H1 (cell line): Measurements from ENCODE around the gene N4BP3. TPM values are rescaled to one million over a fixed set of nuclear protein-coding genes. Genes with fewer than 3 reads are reported as not detected.

Source experiments
- FOSL1 ChIP-seq: IDR thresholded peaks from 2 replicates; pipeline ENCODE4 v1.6.1; 2011; ENCODE audit warnings: mild to moderate bottlenecking, low read depth, low read length, moderate library complexity; ENCODE audit not compliant: insufficient read depth
- GABPA ChIP-seq: IDR thresholded peaks from 2 replicates; pipeline ENCODE4 v1.6.1; 2011; ENCODE audit warnings: mild to moderate bottlenecking, low read length, moderate library complexity, borderline replicate concordance; ENCODE audit not compliant: insufficient read depth
- GTF2F1 ChIP-seq: IDR thresholded peaks from 2 replicates; pipeline ENCODE4 v1.6.1; 2012; ENCODE audit warnings: low read depth, low read length, improper control_type of control experiment, borderline replicate concordance
- MAFK ChIP-seq: IDR thresholded peaks from 2 replicates; pipeline ENCODE4 v1.6.1; 2012; ENCODE audit warnings: low read depth, mild to moderate bottlenecking, improper control_type of control experiment, low read length
- SUZ12 ChIP-seq: fragments of 200-600 bp; sonication (generic); IDR thresholded peaks from 2 replicates; pipeline ENCODE4 v1.6.1; 2012; ENCODE audit warnings: mild to moderate bottlenecking, inconsistent platforms, low read length, moderate library complexity, mixed read lengths
- TAF1 ChIP-seq: IDR thresholded peaks from 2 replicates; pipeline ENCODE4 v1.6.1; 2011; ENCODE audit warnings: mild to moderate bottlenecking, low read depth, low read length
- USF2 ChIP-seq: IDR thresholded peaks from 2 replicates; pipeline ENCODE4 v1.6.1; 2011; ENCODE audit warnings: low read length, improper control_type of control experiment
- polyA plus RNA-seq, 7 experiments: library from polyadenylated mRNA; depleted of rRNA in 3 of 7; stranded (reverse) in 5 of 7; unstranded in 2 of 7; fragments of >200 nt in 5 of 7; fragments of 200-250 nt in 2 of 7; gene quantifications; 1 replicate in 5 of 7; 2 replicates in 1 of 7; 4 replicates in 1 of 7; pipeline versions ENCODE4 v1.2.1 to v1.2.3, GENCODE V29; 2011 to 2013; ENCODE audit warnings: missing spikeins in 2 of 7, mixed read lengths in 2 of 7
- total RNA-seq: library from RNA; stranded (reverse); fragmentation: NEBNext Ultra II Directional; extraction: Animal tissue kit (Norgen Biotek cat#: 25700); gene quantifications from 2 replicates; pipeline ENCODE4 v1.2.1, GENCODE V29; 2021

Gene N4BP3
- total and polyA plus RNA-seq, 2 of the 8 experiments (the other 6 are each of a cell fraction or from before 2014, with no cell fraction given), result 13.1 to 39.2 TPM

DNA sequence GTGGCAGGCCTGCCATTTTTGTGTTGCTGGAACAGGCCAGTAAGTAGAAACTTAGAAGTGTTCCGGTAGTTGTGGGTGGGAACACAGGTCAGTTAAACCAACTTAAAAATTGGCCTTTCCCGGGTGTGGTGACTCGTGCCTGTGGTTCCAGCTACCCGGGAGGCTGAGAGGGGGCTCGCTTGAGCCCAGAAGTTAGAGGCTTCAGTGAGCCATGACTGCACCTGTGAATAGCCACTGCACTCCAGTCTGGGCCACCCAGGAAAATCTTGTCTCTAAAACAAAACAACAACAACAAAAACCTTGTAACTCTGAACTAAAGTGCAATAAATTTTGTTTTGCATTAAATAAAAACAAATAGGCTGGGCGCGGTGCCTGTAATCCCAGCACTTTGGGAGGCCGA is 41.7 kb downstream of the N4BP3 start (continued):
- TF ChIP-seq USF2, result no peak
- TF ChIP-seq SUZ12, result no peak
- TF ChIP-seq TAF1, result no peak
- no peak for TF ChIP-seq GABPA
- no peak for TF ChIP-seq FOSL1
- TF ChIP-seq MAFK, result no peak
- TF ChIP-seq GTF2F1, result no peak
